ENCODE measurements around the gene DIS3L2. TPM values are rescaled to one million over a fixed set of nuclear protein-coding genes. Genes with fewer than 3 reads are reported as not detected.

DIS3L2 gene
- total and polyA plus RNA-seq, 8 donors, result 25.2 to 43.4 (median 36.3) TPM

DNA sequence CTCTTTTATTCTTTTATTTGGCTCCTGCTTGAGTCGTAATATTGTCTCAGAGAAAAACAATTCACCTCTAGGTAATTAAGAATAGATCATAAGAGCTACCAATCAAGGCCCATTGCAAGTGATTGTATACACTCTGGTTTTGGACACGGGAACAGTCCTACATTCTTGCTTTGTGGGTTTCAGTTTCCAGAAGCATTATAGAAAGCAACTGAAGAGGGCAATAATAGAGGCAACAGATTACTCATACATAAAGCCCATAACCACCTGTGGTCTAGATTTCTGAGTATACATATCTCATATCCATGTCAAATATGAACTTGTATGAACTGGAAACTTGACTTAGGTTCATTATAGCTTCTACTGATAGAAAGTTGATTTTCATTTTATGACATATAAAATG, 65.4 kb downstream of the DIS3L2 start:
- DNase-seq (no peak), ATAC-seq (no peak)
- Histone ChIP-seq H3K9me3 (peaks cover 0 to 1% of the 10 kb centered on the region in 2 donors), H3K27ac (no peak overlapping the region), H3K27me3 (no peaks in the 10 kb centered on the region), H3K4me3 (no peak overlapping the region), H3K36me3 (peaks cover 0 to 57% of the 10 kb centered on the region in 2 donors), H3K4me1 (no peaks in the 10 kb centered on the region)
- intact Hi-C loops (cut with DNase I), result no loop called here
- TF ChIP-seq, protein P1, sequence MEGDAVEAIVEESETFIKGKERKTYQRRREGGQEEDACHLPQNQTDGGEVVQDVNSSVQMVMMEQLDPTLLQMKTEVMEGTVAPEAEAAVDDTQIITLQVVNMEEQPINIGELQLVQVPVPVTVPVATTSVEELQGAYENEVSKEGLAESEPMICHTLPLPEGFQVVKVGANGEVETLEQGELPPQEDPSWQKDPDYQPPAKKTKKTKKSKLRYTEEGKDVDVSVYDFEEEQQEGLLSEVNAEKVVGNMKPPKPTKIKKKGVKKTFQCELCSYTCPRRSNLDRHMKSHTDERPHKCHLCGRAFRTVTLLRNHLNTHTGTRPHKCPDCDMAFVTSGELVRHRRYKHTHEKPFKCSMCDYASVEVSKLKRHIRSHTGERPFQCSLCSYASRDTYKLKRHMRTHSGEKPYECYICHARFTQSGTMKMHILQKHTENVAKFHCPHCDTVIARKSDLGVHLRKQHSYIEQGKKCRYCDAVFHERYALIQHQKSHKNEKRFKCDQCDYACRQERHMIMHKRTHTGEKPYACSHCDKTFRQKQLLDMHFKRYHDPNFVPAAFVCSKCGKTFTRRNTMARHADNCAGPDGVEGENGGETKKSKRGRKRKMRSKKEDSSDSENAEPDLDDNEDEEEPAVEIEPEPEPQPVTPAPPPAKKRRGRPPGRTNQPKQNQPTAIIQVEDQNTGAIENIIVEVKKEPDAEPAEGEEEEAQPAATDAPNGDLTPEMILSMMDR (IDR thresholded peaks at IDR 0.05), result no peak

DNA sequence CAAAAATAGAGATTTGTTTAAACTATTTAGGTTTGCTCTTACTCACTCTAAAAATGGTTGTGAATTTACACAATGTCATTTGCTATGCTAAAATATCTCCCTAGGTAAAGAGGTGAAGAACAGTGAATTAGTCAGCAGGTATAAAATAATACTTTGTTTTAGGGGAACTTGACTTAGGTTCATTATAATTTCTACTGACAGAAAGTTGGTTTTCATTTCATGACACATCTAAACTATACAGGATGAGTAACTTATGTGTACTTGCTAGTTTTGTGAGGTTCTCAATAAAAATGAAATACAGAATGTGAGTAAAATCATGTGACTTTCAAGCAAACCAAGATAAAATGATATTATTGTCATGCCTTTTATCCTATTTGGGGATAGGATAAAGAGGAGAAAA, 66.0 kb downstream of the DIS3L2 start:
- no peaks in the 10 kb centered on the region for H3K4me1 ChIP-seq
- DNase-seq (no peak), ATAC-seq (no peak)
- no peaks in the 10 kb centered on the region for H3K27me3 ChIP-seq
- peaks cover 0 to 3% of the 10 kb centered on the region in 2 donors for H3K9me3 ChIP-seq
- intact Hi-C loops (cut with DNase I), result no loop called here
- no peak overlapping the region for H3K27ac ChIP-seq
- peaks cover 0 to 54% of the 10 kb centered on the region in 2 donors for H3K36me3 ChIP-seq
- H3K4me3 ChIP-seq, result no peak overlapping the region
- TF ChIP-seq, protein P1 (IDR thresholded peaks at IDR 0.05), result no peak

DNA sequence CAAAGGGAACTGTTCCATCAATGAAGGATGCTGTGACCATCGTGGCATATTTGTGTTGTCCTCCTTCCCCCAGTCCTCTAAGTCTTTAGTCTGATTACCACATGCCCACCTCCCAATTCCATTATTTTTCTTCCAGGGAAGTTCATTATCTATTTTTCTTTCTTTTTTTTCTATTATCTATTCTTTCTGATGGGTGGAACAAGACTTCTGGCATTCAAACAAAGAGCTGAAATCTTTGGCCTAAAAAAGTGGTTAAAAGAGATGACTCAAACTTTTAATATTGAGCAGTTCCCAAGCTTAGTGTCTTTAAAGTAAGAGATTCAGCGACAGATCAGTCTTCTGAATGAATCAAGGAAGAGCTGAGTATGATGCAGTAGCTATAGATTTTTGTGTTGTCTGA, 66.6 kb downstream of the DIS3L2 start:
- intact Hi-C loops (cut with DNase I), result no loop called here
- Histone ChIP-seq H3K36me3 (peaks cover 0 to 54% of the 10 kb centered on the region in 2 donors), H3K4me3 (no peak overlapping the region), H3K27me3 (no peaks in the 10 kb centered on the region), H3K9me3 (peaks cover 0 to 3% of the 10 kb centered on the region in 2 donors), H3K27ac (no peak overlapping the region), H3K4me1 (no peaks in the 10 kb centered on the region)
- TF ChIP-seq, protein P1 (IDR thresholded peaks at IDR 0.05), result no peak
- no peak for DNase-seq
- no peak for ATAC-seq

DNA sequence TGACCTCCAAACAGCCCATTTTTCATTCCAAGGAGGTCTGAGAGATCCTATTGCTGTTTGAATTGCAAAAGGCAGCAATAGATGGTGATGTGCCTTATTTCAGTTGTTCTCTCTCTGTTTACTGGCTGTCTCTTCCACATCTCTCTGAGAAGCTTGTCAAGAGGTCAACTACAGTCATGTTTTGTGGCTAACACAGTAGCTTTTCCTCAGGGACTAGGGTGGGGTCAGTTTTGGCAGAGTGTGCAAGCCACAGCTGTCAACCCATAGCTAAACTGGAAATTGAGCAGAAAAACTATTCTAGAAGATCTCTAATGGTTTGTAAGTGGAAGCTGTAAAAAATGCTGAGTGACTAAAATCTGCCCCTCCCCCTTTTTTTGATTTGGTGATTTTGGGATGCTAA, 67.1 kb downstream of the DIS3L2 start:
- Histone ChIP-seq H3K27ac (no peak overlapping the region), H3K27me3 (no peaks in the 10 kb centered on the region), H3K4me1 (no peaks in the 10 kb centered on the region), H3K36me3 (peaks cover 0 to 49% of the 10 kb centered on the region in 2 donors), H3K9me3 (peaks cover 0 to 3% of the 10 kb centered on the region in 2 donors), H3K4me3 (no peak overlapping the region)
- ATAC-seq (no peak), DNase-seq (no peak)
- TF ChIP-seq, protein P1 (IDR thresholded peaks at IDR 0.05), result no peak
- intact Hi-C loops (cut with DNase I), result no loop called here

DNA sequence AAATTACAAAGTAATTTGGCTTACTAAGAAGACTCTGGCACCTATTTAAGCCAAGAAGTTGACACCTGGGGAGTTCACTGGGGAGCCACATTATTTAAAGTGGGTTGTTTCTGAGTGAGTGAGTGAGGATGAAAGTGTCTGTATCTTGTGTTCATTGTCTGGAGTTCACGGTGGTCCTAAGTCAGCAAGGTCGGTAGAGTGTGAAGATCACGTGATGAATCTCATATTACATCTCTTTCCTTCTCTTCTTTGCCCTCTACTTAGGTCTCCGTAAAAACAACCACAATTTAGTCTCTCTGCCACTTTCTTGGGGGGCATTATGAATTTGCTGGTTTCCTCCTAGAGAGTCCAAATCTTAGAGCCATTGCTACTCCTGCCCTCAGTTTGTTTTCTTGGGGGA, 67.8 kb downstream of the DIS3L2 start:
- Histone ChIP-seq H3K9me3 (peaks cover 0 to 3% of the 10 kb centered on the region in 2 donors), H3K27ac (no peak overlapping the region), H3K4me3 (no peak overlapping the region), H3K36me3 (peaks cover 0 to 41% of the 10 kb centered on the region in 2 donors), H3K27me3 (no peaks in the 10 kb centered on the region), H3K4me1 (no peaks in the 10 kb centered on the region)
- DNase-seq (no peak), ATAC-seq (no peak)
- intact Hi-C loops (cut with DNase I), result no loop called here
- TF ChIP-seq, protein P1 (IDR thresholded peaks at IDR 0.05), result no peak
